Uterus (tissue), 4 donors: ENCODE data around the gene ULK4. TPM values are rescaled to one million over a fixed set of nuclear protein-coding genes. Genes with fewer than 3 reads are reported as not detected.

Source experiments
- DNase-seq, 2 donors: peaks; one replicate each; pipeline ENCODE4 v3.0.0-alpha.2; 2019 to 2020
- H3K27ac ChIP-seq, 2 donors: fragments of 200-600 bp; sonication (generic); 1 replicate in 1 of 2; 2 replicates in 1 of 2; pipeline ENCODE4 v1.5.1; 2016 to 2018
- H3K27me3 ChIP-seq, 2 donors: fragments of 200-600 bp; sonication (generic); one replicate each; pipeline ENCODE4 v1.5.1; 2018 to 2019; ENCODE audit warnings: control low read depth in 1 of 2
- H3K36me3 ChIP-seq, 2 donors: fragments of 200-600 bp; sonication (generic); one replicate each; pipeline ENCODE4 v1.5.1; 2019; ENCODE audit warnings: control low read depth in 1 of 2
- H3K4me1 ChIP-seq, 2 donors: fragments of 200-600 bp; sonication (generic); one replicate each; pipeline ENCODE4 v1.5.1; 2018 to 2019; ENCODE audit warnings: control low read depth in 1 of 2
- H3K4me3 ChIP-seq, 2 donors: fragments of 200-600 bp; sonication (generic); 1 replicate in 1 of 2; 2 replicates in 1 of 2; pipeline ENCODE4 v1.5.1; 2018 to 2019; ENCODE audit warnings: mild to moderate bottlenecking in 1 of 2
- H3K9me3 ChIP-seq, 2 donors: fragments of 200-600 bp; sonication (generic); one replicate each; pipeline ENCODE4 v1.5.1; 2019; ENCODE audit warnings: control low read depth in 1 of 2
- CTCF ChIP-seq, 4 experiments: fragments of 200-600 bp in 2 of 4; fragments of 450-650 bp in 2 of 4; sonication (generic) in 2 of 4; IDR thresholded peaks; one replicate each; pipeline ENCODE4 v1.5.1; 2016 to 2019; ENCODE audit warnings: antibody characterized with exemption in 4 of 4, mild to moderate bottlenecking in 2 of 4, moderate library complexity in 1 of 4
- POLR2A ChIP-seq, 2 donors: fragments of 450-650 bp; IDR thresholded peaks; one replicate each; pipeline ENCODE4 v1.6.1; 2016; ENCODE audit warnings: antibody characterized with exemption in 2 of 2, mild to moderate bottlenecking in 1 of 2, moderate library complexity in 1 of 2
- intact Hi-C: fragments of 100-400 bp; cut with DNase I; formaldehyde crosslinking; loops from one replicate; pipeline ENCODE4 v1.15.1; 2023; ENCODE audit warnings: low total_unique reads
- total RNA-seq, 4 donors: library from RNA; depleted of rRNA in 3 of 4; stranded (reverse); fragments of >200 nt in 3 of 4; gene quantifications; one replicate each; pipeline versions ENCODE4 v1.1.0 to v1.2.4, GENCODE V29; 2014 to 2023
- donor health status: DM: yes; HTN: yes; CAD: no.

Gene ULK4
- total RNA-seq, 4 donors from 2014 or later: 8.7 to 118 (median 26.1) TPM

- no peak for DNase-seq
- intact Hi-C loops: no loop called here
- H3K4me3 ChIP-seq: no peak overlapping the region
- no peaks in the 10 kb centered on the region for H3K9me3 ChIP-seq
- no peaks in the 10 kb centered on the region for H3K36me3 ChIP-seq
- no peak overlapping the region for H3K27ac ChIP-seq
- no peaks in the 10 kb centered on the region for H3K27me3 ChIP-seq
- no peaks in the 10 kb centered on the region for H3K4me1 ChIP-seq
- TF ChIP-seq CTCF (IDR thresholded peaks at IDR 0.05) (no peak), POLR2A (IDR thresholded peaks at IDR 0.05) (no peak)
These were observed 640.3 kb downstream of the ULK4 start for GRCh38 chr3:41321642-41321980.

- H3K9me3 ChIP-seq: no peaks in the 10 kb centered on the region
- no peak overlapping the region for H3K27ac ChIP-seq
- H3K4me1 ChIP-seq: no peaks in the 10 kb centered on the region
- H3K36me3 ChIP-seq: no peaks in the 10 kb centered on the region
- DNase-seq: no peak
- H3K4me3 ChIP-seq: no peak overlapping the region
- intact Hi-C loops: no loop called here
- H3K27me3 ChIP-seq: no peaks in the 10 kb centered on the region
- TF ChIP-seq POLR2A (IDR thresholded peaks at IDR 0.05): no peak
- no peak for TF ChIP-seq CTCF (IDR thresholded peaks at IDR 0.05)
These were observed 640.8 kb downstream of the ULK4 start for GRCh38 chr3:41320953-41321641.

- no peak for TF ChIP-seq CTCF (IDR thresholded peaks at IDR 0.05)
- TF ChIP-seq POLR2A (IDR thresholded peaks at IDR 0.05): no peak
- no peak for DNase-seq
- intact Hi-C loops: no loop called here
- Histone ChIP-seq H3K36me3 (no peaks in the 10 kb centered on the region), H3K4me1 (no peaks in the 10 kb centered on the region), H3K4me3 (no peak overlapping the region), H3K27me3 (no peaks in the 10 kb centered on the region), H3K9me3 (no peaks in the 10 kb centered on the region), H3K27ac (no peak overlapping the region)
These were observed 643.4 kb downstream of the ULK4 start for GRCh38 chr3:41318520-41318919.

GRCh38 chr3:41317718-41318117 lies 644.2 kb downstream of the ULK4 start:
- no peaks in the 10 kb centered on the region for H3K36me3 ChIP-seq
- H3K4me1 ChIP-seq: no peaks in the 10 kb centered on the region
- TF ChIP-seq POLR2A (IDR thresholded peaks at IDR 0.05) (no peak), CTCF (IDR thresholded peaks at IDR 0.05) (no peak)
- intact Hi-C loops: no loop called here
- H3K4me3 ChIP-seq: no peak overlapping the region
- H3K27ac ChIP-seq: no peak overlapping the region
- H3K27me3 ChIP-seq: no peaks in the 10 kb centered on the region
- no peaks in the 10 kb centered on the region for H3K9me3 ChIP-seq
- DNase-seq: no peak

GRCh38 chr3:41317298-41317697 lies 644.6 kb downstream of the ULK4 start:
- Histone ChIP-seq H3K27ac (no peak overlapping the region), H3K9me3 (no peaks in the 10 kb centered on the region), H3K27me3 (no peaks in the 10 kb centered on the region), H3K4me1 (no peaks in the 10 kb centered on the region), H3K4me3 (no peak overlapping the region), H3K36me3 (no peaks in the 10 kb centered on the region)
- TF ChIP-seq POLR2A (IDR thresholded peaks at IDR 0.05) (no peak), CTCF (IDR thresholded peaks at IDR 0.05) (no peak)
- DNase-seq: no peak
- intact Hi-C loops: no loop called here
